LNCAP (cell line): Measurements from ENCODE around the gene ERBB3.

ENCODE experiments used
- TF ChIP-seq, protein P1 (sequence below): fragments of 450-650 bp; IDR thresholded peaks from 2 replicates; pipeline ENCODE4 v1.5.1; 2017; ENCODE audit warnings: mild to moderate bottlenecking

Gene ERBB3

DNA sequence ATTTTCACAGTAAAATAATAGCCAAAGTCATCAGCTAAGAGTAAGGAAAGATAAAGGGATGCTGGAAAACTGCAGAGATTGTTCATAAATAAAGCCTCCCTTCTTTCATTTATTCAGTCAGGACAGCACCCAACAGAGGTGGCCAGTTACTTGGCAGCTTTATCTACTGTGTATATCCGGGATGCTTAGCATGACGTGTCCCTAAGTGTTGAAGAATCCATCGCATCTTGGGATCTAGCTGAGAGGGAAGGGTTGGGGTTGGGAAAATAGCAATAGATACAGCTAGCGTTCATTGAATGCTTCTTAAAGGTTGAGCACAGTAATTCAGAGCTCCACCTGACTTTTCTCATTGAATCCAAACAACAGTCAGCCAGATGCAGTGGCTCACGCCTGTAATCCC lies 5.6 kb upstream of the ERBB3 start:
- TF ChIP-seq, protein P1, sequence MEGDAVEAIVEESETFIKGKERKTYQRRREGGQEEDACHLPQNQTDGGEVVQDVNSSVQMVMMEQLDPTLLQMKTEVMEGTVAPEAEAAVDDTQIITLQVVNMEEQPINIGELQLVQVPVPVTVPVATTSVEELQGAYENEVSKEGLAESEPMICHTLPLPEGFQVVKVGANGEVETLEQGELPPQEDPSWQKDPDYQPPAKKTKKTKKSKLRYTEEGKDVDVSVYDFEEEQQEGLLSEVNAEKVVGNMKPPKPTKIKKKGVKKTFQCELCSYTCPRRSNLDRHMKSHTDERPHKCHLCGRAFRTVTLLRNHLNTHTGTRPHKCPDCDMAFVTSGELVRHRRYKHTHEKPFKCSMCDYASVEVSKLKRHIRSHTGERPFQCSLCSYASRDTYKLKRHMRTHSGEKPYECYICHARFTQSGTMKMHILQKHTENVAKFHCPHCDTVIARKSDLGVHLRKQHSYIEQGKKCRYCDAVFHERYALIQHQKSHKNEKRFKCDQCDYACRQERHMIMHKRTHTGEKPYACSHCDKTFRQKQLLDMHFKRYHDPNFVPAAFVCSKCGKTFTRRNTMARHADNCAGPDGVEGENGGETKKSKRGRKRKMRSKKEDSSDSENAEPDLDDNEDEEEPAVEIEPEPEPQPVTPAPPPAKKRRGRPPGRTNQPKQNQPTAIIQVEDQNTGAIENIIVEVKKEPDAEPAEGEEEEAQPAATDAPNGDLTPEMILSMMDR: no peak

DNA sequence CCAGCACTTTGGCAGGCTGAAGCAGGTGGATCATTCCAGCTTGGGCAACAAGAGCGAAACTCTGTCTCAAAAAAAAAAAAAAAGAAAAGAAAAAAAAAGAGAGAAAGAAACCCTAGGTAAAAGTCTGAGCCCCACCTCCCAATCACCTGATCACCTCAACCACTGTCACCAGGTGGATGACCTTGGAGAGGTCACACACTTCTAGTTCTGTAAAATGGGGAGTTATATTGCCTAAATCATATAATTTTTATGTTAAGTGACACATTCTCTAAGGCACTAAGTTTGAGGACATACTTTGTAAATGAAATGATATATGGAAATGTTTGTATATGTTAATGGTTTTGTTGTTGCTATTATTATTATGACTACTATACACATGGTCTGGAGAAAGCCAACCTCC lies 1.5 kb upstream of the ERBB3 start:
- TF ChIP-seq, protein P1: no peak

DNA sequence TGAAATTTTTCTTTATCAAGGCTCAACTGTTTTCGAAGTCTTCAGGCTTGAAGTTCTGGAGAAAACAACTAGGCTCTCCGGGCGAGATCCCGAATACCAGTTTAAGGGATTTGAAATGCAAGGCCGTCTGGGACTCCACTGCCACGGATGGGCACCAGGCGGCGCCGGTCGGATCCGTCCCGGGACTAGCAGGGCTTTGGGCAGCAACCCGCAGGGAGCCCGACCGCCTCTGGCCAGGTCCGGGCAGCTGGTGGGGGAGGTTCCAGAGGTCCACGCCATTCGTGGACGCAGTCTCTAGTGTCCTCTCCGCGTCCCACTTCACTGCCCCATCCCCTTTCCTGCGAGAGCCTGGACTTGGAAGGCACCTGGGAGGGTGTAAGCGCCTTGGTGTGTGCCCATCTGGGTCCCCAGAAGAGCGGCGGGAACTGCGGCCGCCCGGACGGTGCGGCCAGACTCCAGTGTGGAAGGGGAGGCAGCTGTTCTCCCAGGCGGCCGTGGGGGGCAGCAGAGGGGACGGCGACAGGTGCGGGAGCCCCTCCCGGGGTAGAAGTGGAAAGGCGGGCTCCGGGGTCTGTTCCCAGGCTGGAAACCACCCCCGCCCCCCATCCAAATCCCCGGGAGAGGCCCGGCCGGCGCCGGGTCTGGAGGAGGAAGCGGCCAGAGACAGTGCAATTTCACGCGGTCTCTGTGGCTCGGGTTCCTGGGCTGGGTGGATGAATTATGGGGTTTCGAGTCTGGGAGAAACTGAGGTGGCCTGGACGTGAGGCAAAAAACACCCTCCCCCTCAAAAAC lies 838 bp upstream of the ERBB3 start:
- TF ChIP-seq, protein P1: peak; percentile 84

GRCh38 chr12:56080556-56081138 lies 682 bp downstream of the ERBB3 start:
- TF ChIP-seq, protein P1: no peak; the same call in 1 of the 2 replicates

GRCh38 chr12:56081393-56082347 lies 1.7 kb downstream of the ERBB3 start:
- TF ChIP-seq, protein P1: no peak

DNA sequence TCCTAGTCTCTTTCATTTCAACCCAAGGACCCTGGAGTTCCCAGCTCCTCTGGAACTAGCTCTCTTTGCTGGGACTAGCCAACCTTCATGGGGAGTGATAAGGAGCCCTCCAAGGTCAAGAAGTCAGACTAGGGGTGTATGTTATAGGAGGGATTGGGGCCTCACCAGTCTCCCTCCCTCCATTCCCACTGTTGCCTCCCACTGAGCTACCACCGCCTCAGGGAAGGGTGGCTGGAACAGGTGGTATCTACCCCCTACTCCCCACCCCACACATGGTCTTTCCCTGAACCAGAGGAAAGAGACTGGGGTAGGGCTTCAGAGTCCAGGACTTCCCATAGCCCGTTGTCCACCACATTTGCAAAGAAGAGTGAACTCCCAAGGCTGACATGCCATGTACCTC lies 2.4 kb downstream of the ERBB3 start:
- TF ChIP-seq, protein P1: no peak

GRCh38 chr12:56082967-56083366 lies 3.0 kb downstream of the ERBB3 start:
- TF ChIP-seq, protein P1: no peak
